PFSK-1 (cell line): Measurements from ENCODE around the gene PI4KB.

Source experiments
- FOXP2 ChIP-seq: optimal IDR thresholded peaks from 2 replicates; pipeline ENCODE3; 2011; ENCODE audit warnings: borderline replicate concordance, control low read depth, inconsistent platforms; ENCODE audit not compliant: insufficient read depth; ENCODE audit errors: extremely low read length, extremely low read depth
- POLR2AphosphoS5 ChIP-seq: IDR thresholded peaks from 2 replicates; pipeline ENCODE4 v1.6.1; 2012; ENCODE audit warnings: low read depth, mild to moderate bottlenecking, control low read depth, low read length, moderate library complexity
- SIN3A ChIP-seq: IDR thresholded peaks from 2 replicates; pipeline ENCODE4 v1.6.1; 2012; ENCODE audit warnings: mild to moderate bottlenecking, low read length, moderate library complexity, borderline replicate concordance; ENCODE audit not compliant: insufficient read depth
- TAF1 ChIP-seq: IDR thresholded peaks from 2 replicates; pipeline ENCODE4 v1.6.1; 2012; ENCODE audit warnings: low read length, control low read depth, borderline replicate concordance; ENCODE audit not compliant: insufficient read depth
- TF ChIP-seq, protein P1 (sequence below), 2 experiments: IDR thresholded peaks; 2 replicates each; pipeline versions ENCODE4 v1.6.1 to v1.8.0; 2011 to 2012; ENCODE audit warnings: low read depth in 2 of 2, low read length in 2 of 2, control low read depth in 1 of 2, inconsistent platforms in 1 of 2, mild to moderate bottlenecking in 1 of 2, moderate library complexity in 1 of 2; ENCODE audit not compliant: insufficient read depth in 1 of 2

The PI4KB gene

DNA sequence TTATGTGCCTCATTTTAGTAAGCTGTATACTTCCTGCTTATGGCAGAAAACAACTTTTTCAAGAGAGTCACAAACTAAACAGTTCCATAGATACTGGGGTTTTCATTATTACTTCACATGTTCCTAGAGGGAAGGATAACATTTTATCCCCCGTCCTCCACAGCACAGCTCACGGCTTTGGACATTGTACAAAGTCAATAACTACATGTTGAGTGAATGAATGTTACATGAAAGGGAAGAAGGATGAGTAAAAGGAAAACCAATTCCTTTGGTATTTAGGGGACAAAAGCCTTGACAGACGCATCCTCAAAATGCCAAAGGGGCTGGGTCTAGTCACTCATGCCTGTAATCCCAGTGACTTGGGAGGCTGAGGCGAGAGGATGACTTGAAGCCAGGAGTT, 14.8 kb downstream of the PI4KB start:
- TF ChIP-seq SIN3A (no peak), TAF1 (no peak), FOXP2 (no peak), POLR2AphosphoS5 (no peak)
- TF ChIP-seq, protein P1, sequence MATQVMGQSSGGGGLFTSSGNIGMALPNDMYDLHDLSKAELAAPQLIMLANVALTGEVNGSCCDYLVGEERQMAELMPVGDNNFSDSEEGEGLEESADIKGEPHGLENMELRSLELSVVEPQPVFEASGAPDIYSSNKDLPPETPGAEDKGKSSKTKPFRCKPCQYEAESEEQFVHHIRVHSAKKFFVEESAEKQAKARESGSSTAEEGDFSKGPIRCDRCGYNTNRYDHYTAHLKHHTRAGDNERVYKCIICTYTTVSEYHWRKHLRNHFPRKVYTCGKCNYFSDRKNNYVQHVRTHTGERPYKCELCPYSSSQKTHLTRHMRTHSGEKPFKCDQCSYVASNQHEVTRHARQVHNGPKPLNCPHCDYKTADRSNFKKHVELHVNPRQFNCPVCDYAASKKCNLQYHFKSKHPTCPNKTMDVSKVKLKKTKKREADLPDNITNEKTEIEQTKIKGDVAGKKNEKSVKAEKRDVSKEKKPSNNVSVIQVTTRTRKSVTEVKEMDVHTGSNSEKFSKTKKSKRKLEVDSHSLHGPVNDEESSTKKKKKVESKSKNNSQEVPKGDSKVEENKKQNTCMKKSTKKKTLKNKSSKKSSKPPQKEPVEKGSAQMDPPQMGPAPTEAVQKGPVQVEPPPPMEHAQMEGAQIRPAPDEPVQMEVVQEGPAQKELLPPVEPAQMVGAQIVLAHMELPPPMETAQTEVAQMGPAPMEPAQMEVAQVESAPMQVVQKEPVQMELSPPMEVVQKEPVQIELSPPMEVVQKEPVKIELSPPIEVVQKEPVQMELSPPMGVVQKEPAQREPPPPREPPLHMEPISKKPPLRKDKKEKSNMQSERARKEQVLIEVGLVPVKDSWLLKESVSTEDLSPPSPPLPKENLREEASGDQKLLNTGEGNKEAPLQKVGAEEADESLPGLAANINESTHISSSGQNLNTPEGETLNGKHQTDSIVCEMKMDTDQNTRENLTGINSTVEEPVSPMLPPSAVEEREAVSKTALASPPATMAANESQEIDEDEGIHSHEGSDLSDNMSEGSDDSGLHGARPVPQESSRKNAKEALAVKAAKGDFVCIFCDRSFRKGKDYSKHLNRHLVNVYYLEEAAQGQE (IDR thresholded peaks at IDR 0.05; ENCODE audit: insufficient read depth in 1 of 2, low read depth in 2 of 2, low read length in 2 of 2) = no peak

DNA sequence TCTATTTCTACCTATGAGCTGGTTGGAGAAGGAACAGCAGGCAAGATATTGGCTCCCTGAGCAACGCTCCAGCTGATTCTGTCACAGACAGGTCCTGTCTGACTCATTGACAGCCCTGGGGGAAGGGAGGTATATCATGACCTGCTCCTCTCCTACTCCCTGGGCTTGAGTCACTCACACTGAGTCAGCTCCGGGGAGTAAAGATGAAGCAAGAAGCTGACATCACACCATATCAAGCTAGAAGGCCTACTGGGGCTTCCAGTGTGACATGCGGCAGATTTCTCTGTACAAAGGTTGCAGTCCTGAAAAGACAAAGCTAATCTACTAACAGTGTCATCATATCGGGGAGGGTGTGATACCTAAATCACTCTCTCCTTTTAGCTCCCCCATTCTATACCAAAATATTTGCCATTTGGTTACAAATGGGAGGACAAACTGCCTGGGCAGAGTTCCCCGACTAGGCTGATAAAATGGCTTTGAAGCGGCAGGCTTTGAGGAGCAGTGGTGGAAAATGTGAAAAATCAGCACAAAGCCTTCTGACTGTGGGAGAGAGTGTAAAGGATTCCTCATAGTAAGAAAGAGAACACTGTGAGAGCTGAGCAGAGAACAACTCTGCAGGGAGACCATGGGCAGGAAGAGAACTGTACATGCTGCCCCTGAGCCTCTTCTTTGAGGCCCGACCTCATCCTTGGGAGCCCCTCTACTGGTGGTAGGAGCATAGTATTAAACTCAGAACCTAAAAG, 15.5 kb downstream of the PI4KB start:
- TF ChIP-seq SIN3A = peak; percentile 99; the same call in 1 of the 2 replicates
- no peak; the same call in 1 of the 2 replicates for TF ChIP-seq POLR2AphosphoS5
- TF ChIP-seq TAF1 = no peak; the same call in 1 of the 2 replicates
- peak; percentile 73 for TF ChIP-seq FOXP2
- TF ChIP-seq, protein P1 (IDR thresholded peaks at IDR 0.05; ENCODE audit: insufficient read depth in 1 of 2, low read depth in 2 of 2, low read length in 2 of 2) = 0 out of 4 replicates have a peak, but pooled peaks of 1 of the 2 experiments have one; percentile 12

DNA sequence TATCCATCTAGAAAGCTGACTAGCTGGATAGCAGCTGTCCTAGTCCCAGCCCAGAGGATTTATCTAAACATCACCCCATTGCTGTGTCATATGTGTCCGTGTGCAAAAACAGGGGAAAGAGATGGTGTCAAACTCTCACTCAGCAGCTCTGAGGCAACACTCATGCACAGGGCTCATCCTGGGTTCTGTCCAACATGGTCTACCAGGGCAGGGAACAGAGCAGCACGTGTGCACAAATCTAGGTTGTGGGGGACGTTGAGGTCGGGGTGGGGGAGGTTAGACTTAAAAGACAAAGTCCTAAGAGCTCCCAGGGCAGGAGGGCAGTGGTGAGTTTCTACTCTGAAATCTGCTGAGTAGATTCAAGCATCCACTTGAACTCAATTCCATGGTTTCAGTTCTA, 16.2 kb downstream of the PI4KB start:
- TF ChIP-seq POLR2AphosphoS5 (no peak), FOXP2 (no peak), SIN3A (no peak), TAF1 (no peak)
- TF ChIP-seq, protein P1 (IDR thresholded peaks at IDR 0.05; ENCODE audit: insufficient read depth in 1 of 2, low read depth in 2 of 2, low read length in 2 of 2) = no peak

DNA sequence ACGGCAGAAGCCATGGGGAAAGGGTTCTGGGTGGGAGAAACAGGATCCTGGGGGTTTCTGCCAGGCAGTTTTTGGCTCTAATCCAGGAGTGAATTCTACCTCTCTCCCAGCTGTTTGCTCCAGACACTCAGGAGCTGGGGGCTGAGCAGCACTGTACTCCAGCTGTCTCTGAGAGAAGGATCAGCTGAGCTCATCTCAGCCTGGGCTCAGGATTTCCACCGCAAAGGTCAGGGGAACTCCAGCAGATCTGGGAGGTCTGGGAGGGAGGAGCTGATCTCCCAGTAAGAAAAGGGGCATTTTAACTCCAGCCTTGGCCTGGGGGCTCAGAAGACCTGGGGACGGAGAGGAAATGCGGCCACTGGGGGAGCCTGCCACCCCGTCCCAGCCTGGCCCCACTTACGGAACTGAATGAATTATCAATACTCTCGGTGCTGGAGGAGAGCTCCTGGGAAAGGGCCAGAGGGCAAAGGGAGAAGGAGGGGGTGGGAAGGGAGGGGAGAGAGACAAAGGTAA, 17.3 kb downstream of the PI4KB start:
- TF ChIP-seq SIN3A (peak; percentile 92; the same call in 1 of the 2 replicates), POLR2AphosphoS5 (no peak)

DNA sequence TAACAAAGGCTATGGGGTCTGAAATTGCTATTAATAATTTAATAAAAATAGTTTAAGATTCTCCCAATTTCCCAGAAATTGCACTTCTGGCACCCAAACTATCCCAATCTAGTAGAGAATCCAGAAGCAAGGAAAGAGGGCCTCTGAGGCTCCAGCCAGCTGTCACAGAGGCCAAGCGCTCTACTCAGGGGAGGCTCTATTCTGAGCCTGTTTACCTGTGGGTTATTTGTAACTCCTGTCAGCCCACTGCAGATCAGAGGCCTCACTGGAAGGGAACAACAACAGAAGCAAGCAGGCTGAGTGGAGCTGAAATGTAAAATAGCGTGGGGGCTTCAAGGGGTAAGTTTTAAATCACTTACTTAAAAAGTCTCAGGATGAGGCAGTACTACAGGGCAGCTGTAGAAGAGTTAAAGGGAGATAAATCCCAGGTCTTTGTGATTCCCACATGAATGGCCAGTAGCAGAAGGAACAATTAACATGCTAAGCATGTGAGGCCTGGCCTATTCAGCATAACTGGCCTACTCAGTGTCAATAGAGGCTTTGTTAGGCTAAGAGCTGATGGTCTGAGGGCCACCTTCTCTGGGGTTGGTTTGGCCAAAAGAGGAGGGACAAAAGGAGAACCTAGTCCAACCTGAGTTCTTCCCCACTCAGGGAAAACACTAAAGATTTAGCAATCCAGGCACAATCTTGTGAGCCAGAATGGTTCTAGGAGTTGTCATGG, 32.3 kb downstream of the PI4KB start:
- TF ChIP-seq TAF1 (no peak), SIN3A (no peak), POLR2AphosphoS5 (no peak), FOXP2 (no peak)
- TF ChIP-seq, protein P1 (IDR thresholded peaks at IDR 0.05; ENCODE audit: insufficient read depth in 1 of 2, low read depth in 2 of 2, low read length in 2 of 2) = no peak
